ENCODE data around the gene TNNI3. TPM values are rescaled to one million over a fixed set of nuclear protein-coding genes. Genes with fewer than 3 reads are reported as not detected.
"Not testable (repeated sequence)": the region's sequence is repeated elsewhere in the genome, so short reads cannot be mapped to it uniquely, and the experiment has no call there.

TNNI3 gene
- total RNA-seq, 1 experiment from 2014 or later: 6.5 TPM

DNA sequence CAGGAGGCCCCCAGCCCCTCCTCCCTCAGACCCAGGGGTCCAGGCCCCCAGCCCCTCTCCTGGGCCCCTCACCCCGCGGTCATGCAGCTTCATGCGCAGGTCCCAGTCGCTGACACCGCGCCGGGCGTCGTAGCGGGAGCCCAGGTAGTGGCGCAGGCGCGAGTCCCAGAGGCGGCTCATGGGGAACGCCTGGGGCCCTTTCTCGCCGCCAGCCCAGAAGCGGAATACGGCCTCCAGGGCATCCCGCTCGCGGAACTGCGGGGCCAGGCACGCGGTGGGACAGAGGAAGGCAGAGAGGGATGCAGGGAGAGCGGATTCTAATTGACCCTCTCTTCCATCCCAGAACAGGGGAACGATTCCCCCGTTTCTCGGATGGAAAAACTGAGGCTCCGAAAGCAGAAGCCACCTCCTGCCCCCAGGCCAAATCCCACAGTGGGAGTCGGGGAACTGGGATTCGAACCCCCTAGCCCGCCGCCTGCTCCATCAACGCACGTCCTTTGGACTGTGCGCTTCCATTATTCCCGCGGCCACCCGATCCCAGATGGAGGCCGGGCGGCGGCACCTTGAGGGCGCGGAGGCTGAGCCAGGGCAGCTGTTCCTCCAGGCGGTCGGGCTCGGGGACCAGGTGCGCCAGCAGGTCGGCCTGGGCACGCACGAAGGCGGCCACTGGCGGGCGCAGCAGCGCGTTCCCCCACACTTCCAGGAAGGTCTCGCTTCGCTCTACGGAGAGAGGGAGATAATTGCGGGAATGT, 4.2 kb upstream of the TNNI3 start:
- Histone ChIP-seq H3K36me3 (replicated peaks; ENCODE audit: control insufficient read depth, insufficient read depth, low read length) (no peaks in the 10 kb centered on the region), H3K4me3 (ENCODE audit: insufficient read depth, low read depth, low read length) (peak overlapping the region; percentile 37; the same call in 1 of the 2 replicates), H3K27me3 (ENCODE audit: control insufficient read depth, insufficient read depth, low read length) (peaks cover 57% of the 10 kb centered on the region)
- peak; percentile 71 for DNase-seq

- DNase-seq: no peak
- Histone ChIP-seq H3K27me3 (ENCODE audit: control insufficient read depth, insufficient read depth, low read length) (peaks cover 64% of the 10 kb centered on the region), H3K4me3 (ENCODE audit: insufficient read depth, low read depth, low read length) (peak overlapping the region; percentile 37; the same call in 1 of the 2 replicates), H3K36me3 (replicated peaks; ENCODE audit: control insufficient read depth, insufficient read depth, low read length) (no peaks in the 10 kb centered on the region)
Observed at GRCh38 chr19:55160986-55161365, 3.4 kb upstream of the TNNI3 start.

GRCh38 chr19:55160128-55160985, 2.8 kb upstream of the TNNI3 start:
- Histone ChIP-seq H3K36me3 (replicated peaks; ENCODE audit: control insufficient read depth, insufficient read depth, low read length) (no peaks in the 10 kb centered on the region), H3K4me3 (ENCODE audit: insufficient read depth, low read depth, low read length) (peak overlapping the region; percentile 37; the same call in 1 of the 2 replicates), H3K27me3 (ENCODE audit: control insufficient read depth, insufficient read depth, low read length) (peaks cover 63% of the 10 kb centered on the region)
- peak; percentile 100 for DNase-seq

DNA sequence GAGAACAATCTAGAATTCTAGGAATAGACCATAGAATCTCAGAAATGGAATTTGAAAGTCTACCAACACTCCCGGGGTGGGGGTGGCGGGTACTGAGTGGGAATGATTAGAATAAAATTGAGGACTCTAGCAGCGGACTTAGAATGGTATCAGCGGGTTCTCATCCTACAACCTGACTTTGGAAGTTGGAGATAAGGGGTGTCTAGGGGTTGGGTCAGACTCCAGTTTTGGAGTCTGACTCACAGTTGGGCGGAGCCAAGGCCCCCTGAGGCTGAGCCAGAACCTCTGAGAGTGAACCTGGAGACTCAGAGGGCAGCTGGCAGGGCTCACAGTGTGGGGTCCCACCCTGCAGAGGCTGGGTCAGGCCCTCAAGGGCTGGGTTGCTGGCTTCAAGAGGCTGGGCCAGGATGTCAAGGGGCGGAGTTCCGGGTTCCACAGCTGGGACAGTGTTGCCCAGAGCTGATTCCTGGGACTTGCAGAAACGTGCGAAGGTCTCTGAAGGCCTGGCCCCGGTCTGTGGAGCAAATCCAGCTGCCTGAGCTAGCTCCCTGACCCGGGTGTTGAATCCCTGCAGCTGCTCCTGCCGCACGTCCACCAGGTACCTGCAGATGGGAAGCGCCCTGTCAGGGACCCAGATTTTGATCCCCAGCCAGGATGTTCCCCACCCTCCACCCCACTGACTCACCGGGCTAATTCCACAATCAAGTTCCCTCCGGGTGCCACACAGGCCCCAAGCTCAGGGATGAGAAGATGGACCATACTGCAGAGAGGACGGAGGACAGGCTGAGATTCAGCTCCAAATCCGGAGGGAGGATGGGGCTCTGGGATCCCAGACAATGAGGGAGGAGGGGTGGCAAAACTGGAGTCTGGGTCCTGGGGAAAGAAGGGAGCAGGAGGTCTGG, 1.6 kb upstream of the TNNI3 start:
- Histone ChIP-seq H3K36me3 (replicated peaks; ENCODE audit: control insufficient read depth, insufficient read depth, low read length) (peaks cover 1% of the 10 kb centered on the region; the same call in 1 of the 2 replicates), H3K27me3 (ENCODE audit: control insufficient read depth, insufficient read depth, low read length) (peaks cover 59% of the 10 kb centered on the region), H3K4me3 (ENCODE audit: insufficient read depth, low read depth, low read length) (no peak overlapping the region)
- DNase-seq: peak; percentile 72

- H3K4me3 ChIP-seq (ENCODE audit: insufficient read depth, low read depth, low read length): no peak overlapping the region
- H3K27me3 ChIP-seq (ENCODE audit: control insufficient read depth, insufficient read depth, low read length): peaks cover 54% of the 10 kb centered on the region
- H3K36me3 ChIP-seq (replicated peaks; ENCODE audit: control insufficient read depth, insufficient read depth, low read length): peaks cover 1% of the 10 kb centered on the region
- DNase-seq: no peak
Observed at GRCh38 chr19:55158423-55158822, 891 bp upstream of the TNNI3 start.

- peak; percentile 99 for DNase-seq
- Histone ChIP-seq H3K36me3 (replicated peaks; ENCODE audit: control insufficient read depth, insufficient read depth, low read length) (peaks cover 2% of the 10 kb centered on the region), H3K4me3 (ENCODE audit: insufficient read depth, low read depth, low read length) (peak overlapping the region; percentile 60), H3K27me3 (ENCODE audit: control insufficient read depth, insufficient read depth, low read length) (peaks cover 39% of the 10 kb centered on the region)
Observed at GRCh38 chr19:55156202-55157063, 1.1 kb downstream of the TNNI3 start.

- peaks cover 33% of the 10 kb centered on the region; the same call in 1 of the 2 replicates for H3K27me3 ChIP-seq (ENCODE audit: control insufficient read depth, insufficient read depth, low read length)
- DNase-seq; H3K36me3 ChIP-seq (replicated peaks; ENCODE audit: control insufficient read depth, insufficient read depth, low read length): not testable (repeated sequence)
- H3K4me3 ChIP-seq (ENCODE audit: insufficient read depth, low read depth, low read length): peak overlapping the region; percentile 60
Observed at GRCh38 chr19:55155784-55156183, 1.7 kb downstream of the TNNI3 start.

- Histone ChIP-seq H3K27me3 (ENCODE audit: control insufficient read depth, insufficient read depth, low read length) (peaks cover 25% of the 10 kb centered on the region; the same call in 1 of the 2 replicates), H3K4me3 (ENCODE audit: insufficient read depth, low read depth, low read length) (no peak overlapping the region), H3K36me3 (replicated peaks; ENCODE audit: control insufficient read depth, insufficient read depth, low read length) (peaks cover 2% of the 10 kb centered on the region)
- DNase-seq: no peak
Observed at GRCh38 chr19:55153652-55154264, 3.8 kb downstream of the TNNI3 start.

- Histone ChIP-seq H3K36me3 (replicated peaks; ENCODE audit: control insufficient read depth, insufficient read depth, low read length) (peaks cover 2% of the 10 kb centered on the region), H3K27me3 (ENCODE audit: control insufficient read depth, insufficient read depth, low read length) (peaks cover 23% of the 10 kb centered on the region; the same call in 1 of the 2 replicates), H3K4me3 (ENCODE audit: insufficient read depth, low read depth, low read length) (no peak overlapping the region)
- DNase-seq: no peak
Observed at GRCh38 chr19:55152017-55152416, 5.5 kb downstream of the TNNI3 start.

GRCh38 chr19:55149078-55150003, 8.2 kb downstream of the TNNI3 start, which contains the start of gene TNNT1:
TSS of gene TNNT1 (minus strand) at chr19:55149206. CDS start at chr19:55147157, 2,049 bp downstream.
- DNase-seq: peak; percentile 87
- Histone ChIP-seq H3K27me3 (ENCODE audit: control insufficient read depth, insufficient read depth, low read length) (peaks cover 13% of the 10 kb centered on the region; the same call in 1 of the 2 replicates), H3K36me3 (replicated peaks; ENCODE audit: control insufficient read depth, insufficient read depth, low read length) (peaks cover 1% of the 10 kb centered on the region), H3K4me3 (ENCODE audit: insufficient read depth, low read depth, low read length) (peak within 1 kb of the TSS; percentile 10; the same call in 1 of the 2 replicates)

GRCh38 chr19:55147545-55148251, 9.8 kb downstream of the TNNI3 start:
- peak; percentile 73 for DNase-seq
- Histone ChIP-seq H3K36me3 (replicated peaks; ENCODE audit: control insufficient read depth, insufficient read depth, low read length) (peaks cover 1% of the 10 kb centered on the region), H3K27me3 (ENCODE audit: control insufficient read depth, insufficient read depth, low read length) (peaks cover 19% of the 10 kb centered on the region; the same call in 1 of the 2 replicates), H3K4me3 (ENCODE audit: insufficient read depth, low read depth, low read length) (no peak overlapping the region)
